IMR-90 (cell line): ENCODE results near the gene NAPB. TPM values are rescaled to one million over a fixed set of nuclear protein-coding genes. Genes with fewer than 3 reads are reported as not detected.

Experiments
- ATAC-seq: fragments of 200-7000 bp; cut with Tn5 transposase; 2 replicates; pipeline ENCODE4 v1.9.1; 2020; ENCODE audit warnings: low read depth, mild to moderate bottlenecking, moderate library complexity
- BruUV-seq: library from RNA; stranded (reverse); fragments of 400-500 nt; replicated peaks from 2 replicates; lab custom pipeline; 2021; lab: Mats Ljungman, UMichigan
- CTCF ChIA-PET: fragments of 300-600 bp; formaldehyde crosslinking; extraction: SDS; loops from one replicate; lab custom pipeline; 2021; ENCODE audit warnings: antibody characterized with exemption; lab: Yijun Ruan, JAX
- POLR2A ChIA-PET: fragments of 300-600 bp; sonication (Branson Sonifier 250); formaldehyde crosslinking; loops from one replicate; lab custom pipeline; 2022; ENCODE audit warnings: antibody characterized with exemption; ENCODE audit not compliant: unreplicated experiment; lab: Charles Lee
- DNase-seq: peaks from one replicate; pipeline ENCODE4 v3.0.0; 2013
- H2AFZ ChIP-seq: replicated peaks from 2 replicates; pipeline ENCODE3; 2013; ENCODE audit warnings: low read length, mild to moderate bottlenecking; ENCODE audit not compliant: poor library complexity
- H2AK5ac ChIP-seq: 2 replicates; pipeline ENCODE4 v1.6.1; 2013; ENCODE audit warnings: low read depth, low read length, inconsistent platforms
- H2AK9ac ChIP-seq: replicated peaks from 2 replicates; pipeline ENCODE3; 2013; ENCODE audit warnings: mild to moderate bottlenecking, low read depth, low read length, moderate library complexity; ENCODE audit not compliant: poor library complexity
- H2BK120ac ChIP-seq: 2 replicates; pipeline ENCODE4 v1.6.1; 2013; ENCODE audit warnings: low read depth, low read length, inconsistent platforms
- H2BK15ac ChIP-seq: 3 replicates; pipeline ENCODE4 v1.6.1; 2013; ENCODE audit warnings: low read depth, low read length, inconsistent platforms
- H2BK20ac ChIP-seq: 2 replicates; pipeline ENCODE4 v1.6.1; 2013; ENCODE audit warnings: low read depth, mild to moderate bottlenecking, inconsistent platforms, low read length, moderate library complexity
- H2BK5ac ChIP-seq: 2 replicates; pipeline ENCODE4 v1.6.1; 2013; ENCODE audit warnings: mild to moderate bottlenecking, low read depth, low read length, inconsistent platforms; ENCODE audit not compliant: poor library complexity, severe bottlenecking
- H3K14ac ChIP-seq: replicated peaks from 2 replicates; pipeline ENCODE4 v1.6.1; 2013; ENCODE audit warnings: low read depth, low read length, inconsistent platforms
- H3K18ac ChIP-seq: 2 replicates; pipeline ENCODE4 v1.6.1; 2013; ENCODE audit warnings: low read depth, low read length, control low read depth
- H3K23ac ChIP-seq: 2 replicates; pipeline ENCODE4 v1.6.1; 2013; ENCODE audit warnings: low read depth, low read length, inconsistent platforms
- H3K27ac ChIP-seq: 2 replicates; pipeline ENCODE4 v1.5.1; 2013; ENCODE audit warnings: mild to moderate bottlenecking, control low read depth, low read length; ENCODE audit not compliant: insufficient read depth
- H3K27me3 ChIP-seq: 2 replicates; pipeline ENCODE4 v1.6.1; 2013; ENCODE audit warnings: low read length; ENCODE audit not compliant: control insufficient read depth, insufficient read depth
- H3K36me3 ChIP-seq: 2 replicates; pipeline ENCODE4 v1.6.1; 2013; ENCODE audit warnings: low read length, mixed read lengths; ENCODE audit not compliant: control insufficient read depth, insufficient read depth
- H3K4ac ChIP-seq: 2 replicates; pipeline ENCODE4 v1.6.1; 2013; ENCODE audit warnings: low read depth, low read length, inconsistent platforms
- H3K4me1 ChIP-seq: 2 replicates; pipeline ENCODE4 v1.6.1; 2013; ENCODE audit warnings: low read length, mixed read lengths; ENCODE audit not compliant: control insufficient read depth, insufficient read depth
- H3K4me2 ChIP-seq: 2 replicates; pipeline ENCODE4 v1.6.1; 2013; ENCODE audit warnings: low read depth, mild to moderate bottlenecking, control low read depth, low read length, moderate library complexity
- H3K4me3 ChIP-seq: 2 replicates; pipeline ENCODE4 v1.5.1; 2013; ENCODE audit warnings: low read depth, mild to moderate bottlenecking, control low read depth, low read length, moderate library complexity; ENCODE audit not compliant: insufficient read depth
- H3K56ac ChIP-seq: 2 replicates; pipeline ENCODE4 v1.6.1; 2013; ENCODE audit warnings: low read length, inconsistent platforms; ENCODE audit not compliant: insufficient read depth; ENCODE audit errors: extremely low read depth
- H3K79me1 ChIP-seq, 2 experiments: 2 replicates each; pipeline ENCODE4 v1.6.1; 2013; ENCODE audit warnings: low read length in 2 of 2, inconsistent platforms in 1 of 2, low read depth in 1 of 2
- H3K9ac ChIP-seq: 2 replicates; pipeline ENCODE4 v1.6.1; 2013; ENCODE audit warnings: low read depth, low read length, control low read depth
- H3K9me1 ChIP-seq: 2 replicates; pipeline ENCODE4 v1.6.1; 2013; ENCODE audit warnings: low read length, inconsistent platforms; ENCODE audit not compliant: insufficient read depth
- H3K9me3 ChIP-seq: 2 replicates; pipeline ENCODE4 v1.6.1; 2013; ENCODE audit warnings: low read length; ENCODE audit not compliant: control insufficient read depth, insufficient read depth
- H4K20me1 ChIP-seq: 2 replicates; pipeline ENCODE4 v1.6.1; 2013; ENCODE audit warnings: low read length, inconsistent platforms; ENCODE audit not compliant: insufficient read depth
- H4K5ac ChIP-seq: 2 replicates; pipeline ENCODE4 v1.6.1; 2013; ENCODE audit warnings: mild to moderate bottlenecking, low read depth, low read length, control low read depth
- H4K8ac ChIP-seq, 2 experiments: 2 replicates each; pipeline ENCODE4 v1.6.1; 2013; ENCODE audit warnings: low read depth in 2 of 2, low read length in 2 of 2, control low read depth in 1 of 2, inconsistent platforms in 1 of 2
- H4K91ac ChIP-seq: 2 replicates; pipeline ENCODE4 v1.6.1; 2013; ENCODE audit warnings: low read depth, low read length, inconsistent platforms; ENCODE audit not compliant: insufficient read depth
- CHD1 ChIP-seq: IDR thresholded peaks from 2 replicates; pipeline ENCODE4 v1.6.1; 2012; ENCODE audit warnings: low read depth, low read length, improper control_type of control experiment
- CTCF ChIP-seq: conservative IDR thresholded peaks from 2 replicates; pipeline ENCODE4 v1.5.1; 2012; ENCODE audit warnings: mild to moderate bottlenecking, low read depth, low read length, improper control_type of control experiment
- FOS ChIP-seq: fragments of 150-350 bp; IDR thresholded peaks from 2 replicates; pipeline ENCODE4 v1.6.1; 2016; ENCODE audit warnings: low read depth, low read length
- MAFK ChIP-seq: IDR thresholded peaks from 2 replicates; pipeline ENCODE4 v1.6.1; 2012; ENCODE audit warnings: low read depth, low read length, improper control_type of control experiment
- MAZ ChIP-seq: IDR thresholded peaks from 2 replicates; pipeline ENCODE4 v1.6.1; 2012; ENCODE audit warnings: low read depth, mild to moderate bottlenecking, low read length, improper control_type of control experiment, moderate library complexity, borderline replicate concordance
- MXI1 ChIP-seq: IDR thresholded peaks from 2 replicates; pipeline ENCODE4 v1.6.1; 2012; ENCODE audit warnings: low read depth, mild to moderate bottlenecking, low read length, moderate library complexity, borderline replicate concordance
- NFE2L2 ChIP-seq: fragments of 150-350 bp; IDR thresholded peaks from 2 replicates; pipeline ENCODE4 v1.6.1; 2016; ENCODE audit warnings: low read depth, mild to moderate bottlenecking, low read length
- RAD21 ChIP-seq: IDR thresholded peaks from 2 replicates; pipeline ENCODE4 v1.6.1; 2012; ENCODE audit warnings: low read length, improper control_type of control experiment
- RCOR1 ChIP-seq: IDR thresholded peaks from 2 replicates; pipeline ENCODE4 v1.6.1; 2012; ENCODE audit warnings: mild to moderate bottlenecking, low read length, improper control_type of control experiment; ENCODE audit not compliant: insufficient replicate concordance
- RFX5 ChIP-seq: IDR thresholded peaks from 2 replicates; pipeline ENCODE4 v1.8.0; 2012; ENCODE audit warnings: low read depth, mild to moderate bottlenecking, low read length, moderate library complexity
- SMC3 ChIP-seq: fragments of 150-350 bp; IDR thresholded peaks from 2 replicates; pipeline ENCODE4 v1.6.1; 2016; ENCODE audit warnings: low read depth, mild to moderate bottlenecking, antibody characterized with exemption, low read length, moderate library complexity
- WGBS, 2 experiments: methylation state at CpG; one replicate each; pipeline versions ENCODE4 v1.1.5 to v1.1.7; 2013; ENCODE audit warnings: missing lambda C conversion rate in 2 of 2; ENCODE audit not compliant: insufficient read length in 1 of 2; ENCODE audit errors: extremely low coverage in 2 of 2; 5-methylcytosine and 5-hydroxymethylcytosine counted together
- dilution Hi-C: fragments of 300-500 bp; cut with HindIII; formaldehyde crosslinking; loops from one replicate; pipeline ENCODE4 v1.14.3; 2018; ENCODE audit warnings: low sequenced_read_pairs; ENCODE audit not compliant: unreplicated experiment
- in situ Hi-C: fragments of 300-500 bp; cut with MboI; formaldehyde crosslinking; loops from 3 replicates; pipeline ENCODE4 v1.14.3; 2019; ENCODE audit warnings: low sequenced_read_pairs, inconsistent platforms, mixed read lengths
- intact Hi-C: fragments of 100-400 bp; cut with micrococcal nuclease; formaldehyde crosslinking; loops from 2 replicates; pipeline ENCODE4 v1.10.0; 2022
- polyA plus RNA-seq, 3 experiments: library from polyadenylated mRNA; depleted of rRNA; stranded (reverse); fragments of >200 nt; gene quantifications; 2 replicates each; pipeline ENCODE4 v1.2.3, GENCODE V29; 2012; ENCODE audit warnings: low replicate concordance in 1 of 3
- total RNA-seq: library from RNA; depleted of rRNA; stranded (reverse); fragments of >200 nt; gene quantifications from 2 replicates; pipeline ENCODE4 v1.2.3, GENCODE V29; 2012
- TF ChIP-seq, protein P1 (sequence below): fragments of 150-350 bp; IDR thresholded peaks from 2 replicates; pipeline ENCODE4 v1.6.1; 2017; ENCODE audit warnings: mild to moderate bottlenecking, antibody characterized with exemption, low read length, low read depth

The NAPB gene
- total and polyA plus RNA-seq, 2 of the 4 experiments (the other 2 are of a cell fraction): 4.4 to 5.2 TPM

DNA sequence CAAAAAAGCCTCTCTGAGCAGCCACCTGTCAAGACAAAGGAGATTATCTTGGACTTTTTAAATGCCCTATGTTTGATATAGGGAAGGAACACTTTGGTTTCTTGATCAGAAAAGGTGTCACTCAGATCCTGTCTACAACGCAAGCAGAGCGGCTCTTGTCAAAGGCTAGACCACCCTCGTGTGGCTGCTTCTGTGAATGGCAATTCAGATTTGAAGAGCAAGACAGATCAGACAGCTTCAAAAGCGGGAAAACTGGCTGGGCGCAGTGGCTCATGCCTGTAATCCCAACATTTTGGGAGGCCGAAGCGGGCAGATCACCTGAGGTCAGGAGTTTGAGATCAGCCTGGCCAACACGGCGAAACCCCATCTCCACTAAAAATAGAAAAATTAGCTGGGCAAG is 80.8 kb downstream of the NAPB start:
- H3K4me2 ChIP-seq: no peak overlapping the region
- H3K27me3 ChIP-seq: peaks cover 13% of the 10 kb centered on the region
- DNase-seq (peak; percentile 69), ATAC-seq (peak; percentile 84)
- H3K9ac ChIP-seq: no peak overlapping the region
- no peak overlapping the region for H4K91ac ChIP-seq
- no peak overlapping the region for H2BK20ac ChIP-seq
- no peaks in the 10 kb centered on the region for H3K9me3 ChIP-seq
- no peak overlapping the region for H2BK15ac ChIP-seq
- no TSS peak for BruUV-seq
- no peaks in the 10 kb centered on the region for H3K36me3 ChIP-seq
- H3K9me1 ChIP-seq: no peaks in the 10 kb centered on the region
- H2BK5ac ChIP-seq: no peak overlapping the region
- H4K5ac ChIP-seq: no peak overlapping the region
- no peak overlapping the region for H3K4me3 ChIP-seq
- H2AFZ ChIP-seq: no peak overlapping the region
- ChIA-PET POLR2A (interaction anchor here (0.8 kb wide), 1 partner anchor 9 kb away, joined by 14 read pairs; no protein-coding TSS in a partner anchor), CTCF (interaction anchor here (0.6 to 3.8 kb wide), 13 partner anchors 10 to 722 kb away, joined by 3 to 56 read pairs (median 4); partner anchors contain the start of gene NXT1)
- H4K20me1 ChIP-seq: no peaks in the 10 kb centered on the region
- 50% methylated on average over 5 of the region's 9 CpGs; no CpG with 5 or more reads in 1 of the 2 experiments for WGBS, 2 experiments
- H3K18ac ChIP-seq: no peak overlapping the region
- no peak overlapping the region for H2AK9ac ChIP-seq
- H4K8ac ChIP-seq: no peak overlapping the region
- in situ Hi-C loops (loop anchor here (5.0 to 25.0 kb wide), 3 partner anchors 286 to 1003 kb away; no protein-coding TSS in a partner anchor), dilution Hi-C loops (no loop called here), intact Hi-C loops (loop anchor here (1.0 to 5.0 kb wide), 3 partner anchors 290 to 1003 kb away; no protein-coding TSS in a partner anchor)
- no peak overlapping the region for H2BK120ac ChIP-seq
- TF ChIP-seq MAZ (no peak), RAD21 (peak; percentile 89), SMC3 (peak; percentile 78), NFE2L2 (no peak), CHD1 (no peak), MXI1 (no peak), CTCF (peak; percentile 73), MAFK (no peak), RCOR1 (no peak), FOS (no peak), RFX5 (no peak)
- TF ChIP-seq, protein P1, sequence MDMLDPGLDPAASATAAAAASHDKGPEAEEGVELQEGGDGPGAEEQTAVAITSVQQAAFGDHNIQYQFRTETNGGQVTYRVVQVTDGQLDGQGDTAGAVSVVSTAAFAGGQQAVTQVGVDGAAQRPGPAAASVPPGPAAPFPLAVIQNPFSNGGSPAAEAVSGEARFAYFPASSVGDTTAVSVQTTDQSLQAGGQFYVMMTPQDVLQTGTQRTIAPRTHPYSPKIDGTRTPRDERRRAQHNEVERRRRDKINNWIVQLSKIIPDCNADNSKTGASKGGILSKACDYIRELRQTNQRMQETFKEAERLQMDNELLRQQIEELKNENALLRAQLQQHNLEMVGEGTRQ: no peak
- H2AK5ac ChIP-seq: no peak overlapping the region
- no peaks in the 10 kb centered on the region for H3K79me1 ChIP-seq
- no peak overlapping the region for H3K4ac ChIP-seq
- H3K27ac ChIP-seq: no peak overlapping the region
- H3K56ac ChIP-seq: no peak overlapping the region
- H3K4me1 ChIP-seq: no peaks in the 10 kb centered on the region
- H3K23ac ChIP-seq: no peak overlapping the region
- no peak overlapping the region for H3K14ac ChIP-seq
